T-helper 1 cell treated with Interleukin-12 subunit alpha and Interleukin-12 subunit beta and Interleukin-4 antibody, amounts not matched to agents 30 μg/mL and 1 μg/mL, for 36 hours (primary cell): Measurements from ENCODE around the gene SLC6A2.

ENCODE experiments used
- H3K27ac Mint-ChIP-seq: one replicate; pipeline ENCODE4 v1.8.0; 2021; ENCODE audit warnings: mild to moderate bottlenecking, mixed read lengths
- H3K27me3 Mint-ChIP-seq: one replicate; pipeline ENCODE4 v1.8.0; 2021; ENCODE audit warnings: low read depth, mixed read lengths
- H3K36me3 Mint-ChIP-seq: one replicate; pipeline ENCODE4 v1.8.0; 2021; ENCODE audit warnings: low read depth, mixed read lengths
- H3K4me1 Mint-ChIP-seq: one replicate; pipeline ENCODE4 v1.8.0; 2021; ENCODE audit warnings: low read depth, mixed read lengths
- H3K4me3 Mint-ChIP-seq: one replicate; pipeline ENCODE4 v1.8.0; 2021; ENCODE audit warnings: mild to moderate bottlenecking, moderate library complexity, mixed read lengths
- H3K9me3 Mint-ChIP-seq: one replicate; pipeline ENCODE4 v1.8.0; 2021; ENCODE audit warnings: mixed read lengths

Gene SLC6A2

GRCh38 chr16:55638256-55638655 lies 17.5 kb upstream of the SLC6A2 start:
- no peak overlapping the region for H3K4me3 Mint-ChIP-seq
- H3K9me3 Mint-ChIP-seq = no peaks in the 10 kb centered on the region
- H3K27ac Mint-ChIP-seq = no peak overlapping the region
- H3K36me3 Mint-ChIP-seq = no peaks in the 10 kb centered on the region
- no peaks in the 10 kb centered on the region for H3K4me1 Mint-ChIP-seq
- no peaks in the 10 kb centered on the region for H3K27me3 Mint-ChIP-seq

- H3K27me3 Mint-ChIP-seq = no peaks in the 10 kb centered on the region
- H3K36me3 Mint-ChIP-seq = no peaks in the 10 kb centered on the region
- no peak overlapping the region for H3K4me3 Mint-ChIP-seq
- no peaks in the 10 kb centered on the region for H3K9me3 Mint-ChIP-seq
- no peaks in the 10 kb centered on the region for H3K4me1 Mint-ChIP-seq
- H3K27ac Mint-ChIP-seq = no peak overlapping the region
Measured at GRCh38 chr16:55640701-55641327, 15.0 kb upstream of the SLC6A2 start.

- no peak overlapping the region for H3K4me3 Mint-ChIP-seq
- H3K9me3 Mint-ChIP-seq = no peaks in the 10 kb centered on the region
- H3K27me3 Mint-ChIP-seq = no peaks in the 10 kb centered on the region
- H3K27ac Mint-ChIP-seq = no peak overlapping the region
- no peaks in the 10 kb centered on the region for H3K36me3 Mint-ChIP-seq
- H3K4me1 Mint-ChIP-seq = no peaks in the 10 kb centered on the region
Measured at GRCh38 chr16:55641430-55642056, 14.2 kb upstream of the SLC6A2 start.

- H3K9me3 Mint-ChIP-seq = no peaks in the 10 kb centered on the region
Measured at GRCh38 chr16:55642611-55643010, 13.2 kb upstream of the SLC6A2 start.

GRCh38 chr16:55643161-55643970 lies 12.4 kb upstream of the SLC6A2 start:
- H3K9me3 Mint-ChIP-seq = no peaks in the 10 kb centered on the region
- H3K4me3 Mint-ChIP-seq = no peak overlapping the region
- H3K4me1 Mint-ChIP-seq = no peaks in the 10 kb centered on the region
- no peaks in the 10 kb centered on the region for H3K27me3 Mint-ChIP-seq
- no peaks in the 10 kb centered on the region for H3K36me3 Mint-ChIP-seq
- no peak overlapping the region for H3K27ac Mint-ChIP-seq

More at GRCh38 chr16:55642611-55643010, 13.2 kb upstream of the SLC6A2 start:
- H3K27ac Mint-ChIP-seq = no peak overlapping the region
- H3K4me1 Mint-ChIP-seq = no peaks in the 10 kb centered on the region
- H3K36me3 Mint-ChIP-seq = no peaks in the 10 kb centered on the region
- H3K27me3 Mint-ChIP-seq = no peaks in the 10 kb centered on the region
- no peak overlapping the region for H3K4me3 Mint-ChIP-seq

- Mint-ChIP-seq H3K36me3 (no peaks in the 10 kb centered on the region), H3K27me3 (peaks cover 2% of the 10 kb centered on the region), H3K4me3 (no peak overlapping the region), H3K9me3 (no peaks in the 10 kb centered on the region), H3K27ac (no peak overlapping the region), H3K4me1 (no peaks in the 10 kb centered on the region)
Measured at GRCh38 chr16:55645986-55646385, 9.8 kb upstream of the SLC6A2 start.

GRCh38 chr16:55647343-55647742 lies 8.4 kb upstream of the SLC6A2 start:
- Mint-ChIP-seq H3K9me3 (no peaks in the 10 kb centered on the region), H3K4me3 (no peak overlapping the region), H3K36me3 (no peaks in the 10 kb centered on the region), H3K27ac (no peak overlapping the region), H3K27me3 (peaks cover 7% of the 10 kb centered on the region), H3K4me1 (no peaks in the 10 kb centered on the region)

GRCh38 chr16:55647798-55648197 lies 8.0 kb upstream of the SLC6A2 start:
- no peaks in the 10 kb centered on the region for H3K9me3 Mint-ChIP-seq

GRCh38 chr16:55651841-55652824 lies 3.7 kb upstream of the SLC6A2 start:
- Mint-ChIP-seq H3K27me3 (peaks cover 12% of the 10 kb centered on the region), H3K27ac (no peak overlapping the region), H3K9me3 (no peaks in the 10 kb centered on the region), H3K4me3 (no peak overlapping the region), H3K4me1 (no peaks in the 10 kb centered on the region), H3K36me3 (no peaks in the 10 kb centered on the region)

More at GRCh38 chr16:55647798-55648197, 8.0 kb upstream of the SLC6A2 start:
- Mint-ChIP-seq H3K4me3 (no peak overlapping the region), H3K27ac (no peak overlapping the region), H3K27me3 (peaks cover 7% of the 10 kb centered on the region), H3K4me1 (no peaks in the 10 kb centered on the region), H3K36me3 (no peaks in the 10 kb centered on the region)

GRCh38 chr16:55653106-55653505 lies 2.7 kb upstream of the SLC6A2 start:
- Mint-ChIP-seq H3K4me3 (no peak overlapping the region), H3K4me1 (no peaks in the 10 kb centered on the region), H3K27me3 (peaks cover 17% of the 10 kb centered on the region), H3K36me3 (no peaks in the 10 kb centered on the region), H3K9me3 (no peaks in the 10 kb centered on the region), H3K27ac (no peak overlapping the region)

GRCh38 chr16:55655381-55655896 lies 349 bp upstream of the SLC6A2 start:
- no peaks in the 10 kb centered on the region for H3K36me3 Mint-ChIP-seq
- no peak overlapping the region for H3K4me3 Mint-ChIP-seq
- H3K9me3 Mint-ChIP-seq = no peaks in the 10 kb centered on the region
- H3K4me1 Mint-ChIP-seq = no peaks in the 10 kb centered on the region
- no peak overlapping the region for H3K27ac Mint-ChIP-seq
- H3K27me3 Mint-ChIP-seq = peaks cover 28% of the 10 kb centered on the region

GRCh38 chr16:55656691-55657092 lies 904 bp downstream of the SLC6A2 start:
- H3K9me3 Mint-ChIP-seq = no peaks in the 10 kb centered on the region
- H3K27me3 Mint-ChIP-seq = peaks cover 21% of the 10 kb centered on the region
- no peak overlapping the region for H3K27ac Mint-ChIP-seq
- no peaks in the 10 kb centered on the region for H3K36me3 Mint-ChIP-seq
- H3K4me1 Mint-ChIP-seq = no peaks in the 10 kb centered on the region
- H3K4me3 Mint-ChIP-seq = no peak overlapping the region

- no peak overlapping the region for H3K4me3 Mint-ChIP-seq
- no peaks in the 10 kb centered on the region for H3K9me3 Mint-ChIP-seq
- H3K36me3 Mint-ChIP-seq = no peaks in the 10 kb centered on the region
- no peaks in the 10 kb centered on the region for H3K4me1 Mint-ChIP-seq
- peaks cover 21% of the 10 kb centered on the region for H3K27me3 Mint-ChIP-seq
- no peak overlapping the region for H3K27ac Mint-ChIP-seq
Measured at GRCh38 chr16:55657616-55658015, 1.8 kb downstream of the SLC6A2 start.

GRCh38 chr16:55658898-55659420 lies 3.2 kb downstream of the SLC6A2 start:
- no peak overlapping the region for H3K27ac Mint-ChIP-seq
- H3K27me3 Mint-ChIP-seq = peaks cover 21% of the 10 kb centered on the region
- no peaks in the 10 kb centered on the region for H3K9me3 Mint-ChIP-seq
- H3K4me3 Mint-ChIP-seq = no peak overlapping the region
- H3K36me3 Mint-ChIP-seq = no peaks in the 10 kb centered on the region
- H3K4me1 Mint-ChIP-seq = no peaks in the 10 kb centered on the region
